ENCODE results near the gene ANK3.

Gene ANK3

GRCh38 chr10:60069311-60069710 lies 320.4 kb downstream of the ANK3 start:
- no peak for TF ChIP-seq CTCF (IDR thresholded peaks at IDR 0.05)

DNA sequence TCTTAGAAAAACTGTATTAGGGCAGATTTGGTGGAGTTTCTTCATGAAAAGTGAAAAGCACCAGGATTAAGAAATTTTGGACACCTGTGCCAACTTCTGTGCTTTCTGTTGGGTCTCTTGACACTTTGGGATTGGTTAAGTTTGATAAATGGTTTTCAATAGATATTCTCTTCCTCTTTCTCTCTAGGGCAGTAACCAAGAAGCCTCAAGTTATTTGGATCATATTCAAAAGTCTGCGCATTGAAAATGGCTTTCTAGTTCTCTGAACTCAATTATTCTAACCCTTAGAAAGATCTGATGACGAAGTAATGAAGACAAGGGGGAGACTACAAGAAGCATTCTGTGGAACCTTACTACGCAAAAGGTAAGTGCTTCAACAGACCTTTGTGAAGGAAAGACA lies 339.3 kb downstream of the ANK3 start:
- no peak for TF ChIP-seq CTCF (IDR thresholded peaks at IDR 0.05)

- TF ChIP-seq CTCF (IDR thresholded peaks at IDR 0.05), result peak; percentile 29; the same call in 1 of the 2 replicates
Observed at GRCh38 chr10:60048091-60048501, 341.6 kb downstream of the ANK3 start.

DNA sequence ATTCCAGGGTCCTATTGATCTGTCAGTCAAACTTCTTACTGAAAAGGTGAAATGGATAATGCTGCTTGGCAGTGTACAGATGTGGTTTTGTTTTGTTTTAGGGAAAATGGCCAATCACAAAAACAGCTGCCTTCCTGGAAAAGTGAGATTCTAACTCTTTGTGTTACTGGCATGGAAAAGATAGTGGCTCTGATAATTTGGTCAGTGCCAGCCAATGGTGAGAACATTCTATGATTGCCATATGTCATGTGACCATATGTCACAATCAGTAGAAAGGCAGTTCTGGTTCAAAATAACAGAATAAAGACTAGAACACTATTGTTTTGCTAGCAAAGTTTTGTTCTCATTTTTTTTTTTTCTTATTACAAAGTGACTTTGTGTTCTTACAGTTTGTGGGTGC lies 344.1 kb downstream of the ANK3 start:
- no peak for TF ChIP-seq CTCF (IDR thresholded peaks at IDR 0.05)

- TF ChIP-seq CTCF (IDR thresholded peaks at IDR 0.05), result no peak
Observed at GRCh38 chr10:60044971-60045370, 344.7 kb downstream of the ANK3 start.

DNA sequence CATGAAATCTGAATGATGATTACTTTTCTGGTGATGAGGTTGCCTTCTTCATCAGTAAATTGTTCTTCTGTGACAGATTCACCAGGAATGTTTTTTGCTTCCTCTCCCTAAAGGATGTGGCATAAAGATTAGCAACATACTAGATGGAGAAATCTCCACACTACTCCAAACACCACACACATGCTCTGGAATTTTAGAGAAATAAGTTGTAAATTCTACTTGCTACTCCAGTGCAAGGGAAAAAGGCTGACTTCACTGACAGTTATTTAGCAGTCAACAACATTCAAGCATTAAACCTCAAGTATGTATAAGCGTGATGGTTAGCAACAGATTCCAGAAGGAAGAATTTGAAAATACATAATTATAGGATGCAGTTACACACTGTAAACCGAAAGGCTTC lies 345.4 kb downstream of the ANK3 start:
- no peak for TF ChIP-seq CTCF (IDR thresholded peaks at IDR 0.05)

DNA sequence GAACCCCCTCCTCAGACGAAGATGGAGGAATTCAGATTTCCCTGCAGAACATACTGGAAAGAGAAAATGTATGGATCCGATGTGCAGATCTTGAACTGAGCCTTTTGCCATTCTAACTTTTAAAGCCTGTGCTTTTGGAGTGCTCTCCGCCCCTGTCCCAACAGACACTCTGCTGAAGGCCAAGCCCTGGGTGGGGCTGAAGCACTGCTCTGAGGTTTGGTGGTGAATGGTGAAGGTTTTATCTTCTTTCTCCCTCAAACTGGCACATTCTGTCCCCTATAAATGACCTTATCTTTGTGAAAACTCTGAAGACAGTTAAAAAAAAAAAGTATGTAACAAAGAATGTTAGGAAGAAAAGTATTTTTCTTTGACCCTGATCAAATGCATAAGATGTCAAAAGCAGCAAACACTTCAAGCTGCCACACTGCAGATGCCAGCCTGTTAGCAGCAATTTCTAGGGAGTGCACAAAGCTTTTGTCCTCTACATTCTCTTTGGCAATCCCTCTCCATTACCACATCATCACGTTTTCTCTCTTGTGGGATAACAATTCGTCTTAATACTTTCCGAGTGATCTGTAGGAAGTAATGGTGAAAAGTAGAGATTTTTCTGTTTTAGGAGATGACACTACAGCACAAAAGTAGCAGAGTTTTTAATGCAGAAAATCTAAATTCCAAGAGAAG lies 346.0 kb downstream of the ANK3 start:
- no peak for TF ChIP-seq CTCF (IDR thresholded peaks at IDR 0.05)

- no peak for TF ChIP-seq CTCF (IDR thresholded peaks at IDR 0.05)
Observed at GRCh38 chr10:60042914-60043313, 346.8 kb downstream of the ANK3 start.

Measured in LNCAP (cell line).